Lung (tissue), 12 donors: ENCODE results near the gene PEAR1. TPM values are rescaled to one million over a fixed set of nuclear protein-coding genes. Genes with fewer than 3 reads are reported as not detected.

Experiments
- ATAC-seq: fragments of 200-7000 bp; cut with Tn5 transposase; one replicate; pipeline ENCODE4 v1.9.1; 2020; ENCODE audit warnings: moderate number of reproducible peaks; ENCODE audit not compliant: insufficient read depth, low FRiP score
- DNase-seq, 3 donors: peaks; one replicate each; pipeline ENCODE4 v3.0.0-alpha.2; 2013 to 2017
- H3K27ac ChIP-seq, 2 donors: one replicate each; pipeline ENCODE4 v1.5.1; 2013; ENCODE audit warnings: mild to moderate bottlenecking in 2 of 2, moderate library complexity in 2 of 2, control low read depth in 1 of 2, inconsistent platforms in 1 of 2, low read depth in 1 of 2, low read length in 1 of 2
- H3K27me3 ChIP-seq, 3 donors: one replicate each; pipeline ENCODE4 v1.5.1; 2013; ENCODE audit warnings: low read length in 2 of 3; ENCODE audit not compliant: control insufficient read depth in 3 of 3, insufficient read depth in 3 of 3
- H3K36me3 ChIP-seq, 4 donors: one replicate each; pipeline ENCODE4 v1.5.1; 2013; ENCODE audit warnings: low read length in 4 of 4, mild to moderate bottlenecking in 1 of 4, moderate library complexity in 1 of 4; ENCODE audit not compliant: control insufficient read depth in 4 of 4, insufficient read depth in 4 of 4
- H3K4me1 ChIP-seq, 5 donors: one replicate each; pipeline ENCODE4 v1.5.1; 2013; ENCODE audit warnings: low read length in 5 of 5, mild to moderate bottlenecking in 2 of 5, moderate library complexity in 1 of 5; ENCODE audit not compliant: control insufficient read depth in 5 of 5, insufficient read depth in 5 of 5
- H3K4me3 ChIP-seq: one replicate; pipeline ENCODE4 v1.5.1; 2013; ENCODE audit warnings: mild to moderate bottlenecking, control low read depth, moderate library complexity
- H3K9ac ChIP-seq, 2 donors: one replicate each; pipeline ENCODE4 v1.5.1; 2013; ENCODE audit warnings: low read length in 2 of 2, control low read depth in 1 of 2; ENCODE audit not compliant: insufficient read depth in 1 of 2
- H3K9me3 ChIP-seq, 4 donors: one replicate each; pipeline ENCODE4 v1.5.1; 2013; ENCODE audit warnings: low read length in 3 of 4, mild to moderate bottlenecking in 1 of 4, moderate library complexity in 1 of 4; ENCODE audit not compliant: control insufficient read depth in 4 of 4, insufficient read depth in 3 of 4
- WGBS, 2 donors: extraction: QIAGEN DNeasy Blood & Tissue Kit; methylation state at CpG; one replicate each; pipeline ENCODE4 v1.1.7; 2013; 5-methylcytosine and 5-hydroxymethylcytosine counted together
- polyA plus RNA-seq, 2 donors: library from polyadenylated mRNA; stranded (reverse); fragments of 200-250 nt; gene quantifications; one replicate each; pipeline ENCODE4 v1.2.1, GENCODE V29; 2013
- total RNA-seq, 2 donors: library from RNA; depleted of rRNA in 1 of 2; stranded (reverse); fragments of >200 nt in 1 of 2; gene quantifications; one replicate each; pipeline ENCODE4 v1.2.1, GENCODE V29; 2014 to 2021
- TF ChIP-seq, protein P1 (sequence below): IDR thresholded peaks from 2 replicates; pipeline ENCODE4 v1.5.1; 2012; ENCODE audit warnings: mild to moderate bottlenecking; ENCODE audit errors: control extremely low read depth, extremely low read depth
- donor health status: control.
- donor health status: control.
- donor health status: Bipolar disorder and iron deficiency.
- donor health status: healthy.
- donor health status: DM: yes; HTN: yes; CAD: no.

PEAR1 gene
- total and polyA plus RNA-seq, 4 donors = 7.6 to 15.3 (median 12.9) TPM

DNA sequence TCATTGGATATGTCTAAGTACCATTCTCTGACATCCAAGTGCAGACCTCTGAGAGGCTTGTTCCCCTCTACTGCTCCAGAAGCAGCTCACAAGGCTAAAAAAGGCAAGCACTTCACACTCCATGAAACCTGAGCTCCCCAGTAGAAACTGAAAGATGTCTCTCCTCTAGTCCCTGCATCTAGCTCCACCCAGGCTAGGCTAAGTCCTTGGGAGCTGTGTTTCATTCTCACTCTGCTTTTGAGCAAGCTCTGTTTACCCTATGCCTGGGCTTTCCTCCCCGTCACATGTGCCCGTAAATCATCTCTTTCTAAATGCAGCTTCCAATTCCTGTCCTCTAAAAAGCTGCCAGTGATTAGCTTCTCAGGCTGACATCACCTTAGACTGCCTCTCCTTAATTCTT, 65.9 kb downstream of the PEAR1 start:
- 62 to 70% methylated on average over 2 of the region's 2 CpGs for WGBS, 2 donors
- DNase-seq (peak in 1 of 3 donors; percentile 17), ATAC-seq (no peak)
- no peak overlapping the region for H3K4me3 ChIP-seq
- TF ChIP-seq, protein P1, sequence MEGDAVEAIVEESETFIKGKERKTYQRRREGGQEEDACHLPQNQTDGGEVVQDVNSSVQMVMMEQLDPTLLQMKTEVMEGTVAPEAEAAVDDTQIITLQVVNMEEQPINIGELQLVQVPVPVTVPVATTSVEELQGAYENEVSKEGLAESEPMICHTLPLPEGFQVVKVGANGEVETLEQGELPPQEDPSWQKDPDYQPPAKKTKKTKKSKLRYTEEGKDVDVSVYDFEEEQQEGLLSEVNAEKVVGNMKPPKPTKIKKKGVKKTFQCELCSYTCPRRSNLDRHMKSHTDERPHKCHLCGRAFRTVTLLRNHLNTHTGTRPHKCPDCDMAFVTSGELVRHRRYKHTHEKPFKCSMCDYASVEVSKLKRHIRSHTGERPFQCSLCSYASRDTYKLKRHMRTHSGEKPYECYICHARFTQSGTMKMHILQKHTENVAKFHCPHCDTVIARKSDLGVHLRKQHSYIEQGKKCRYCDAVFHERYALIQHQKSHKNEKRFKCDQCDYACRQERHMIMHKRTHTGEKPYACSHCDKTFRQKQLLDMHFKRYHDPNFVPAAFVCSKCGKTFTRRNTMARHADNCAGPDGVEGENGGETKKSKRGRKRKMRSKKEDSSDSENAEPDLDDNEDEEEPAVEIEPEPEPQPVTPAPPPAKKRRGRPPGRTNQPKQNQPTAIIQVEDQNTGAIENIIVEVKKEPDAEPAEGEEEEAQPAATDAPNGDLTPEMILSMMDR = no peak
- H3K9ac ChIP-seq = no peak overlapping the region
- H3K27ac ChIP-seq = no peak overlapping the region
- H3K9me3 ChIP-seq = no peaks in the 10 kb centered on the region
- peaks cover 0 to 2% (median 0%) of the 10 kb centered on the region in 5 donors for H3K4me1 ChIP-seq
- peaks cover 31 to 55% (median 43%) of the 10 kb centered on the region in 4 donors for H3K36me3 ChIP-seq
- no peaks in the 10 kb centered on the region for H3K27me3 ChIP-seq

DNA sequence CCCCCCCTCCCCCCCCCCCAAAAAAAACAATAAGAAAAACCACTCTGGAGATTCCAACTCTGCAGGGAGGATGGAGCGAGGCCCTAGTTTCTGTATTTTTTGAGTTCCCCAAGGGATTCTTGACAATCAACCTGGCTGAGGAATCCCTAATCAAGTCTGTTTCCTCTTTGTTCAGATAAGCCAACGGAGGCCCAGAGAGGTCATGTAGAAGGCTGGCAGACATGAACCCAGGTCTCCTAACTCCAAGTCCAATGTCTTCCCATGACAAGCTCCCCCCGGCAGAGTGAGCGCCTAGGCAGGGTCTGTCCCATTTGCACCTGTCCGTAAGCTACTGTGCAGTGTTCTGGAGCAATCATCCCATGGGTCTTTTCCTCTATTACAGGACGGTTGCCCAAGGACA, 66.4 kb downstream of the PEAR1 start:
- Histone ChIP-seq H3K36me3 (peaks cover 31 to 54% (median 41%) of the 10 kb centered on the region in 4 donors), H3K4me3 (no peak overlapping the region), H3K9me3 (no peaks in the 10 kb centered on the region), H3K27ac (no peak overlapping the region), H3K27me3 (no peaks in the 10 kb centered on the region), H3K9ac (no peak overlapping the region), H3K4me1 (peaks cover 0 to 2% (median 0%) of the 10 kb centered on the region in 5 donors)
- 86 to 88% methylated on average over 6 of the region's 6 CpGs for WGBS, 2 donors
- no peak for ATAC-seq
- TF ChIP-seq, protein P1 = no peak
- DNase-seq = no peak

DNA sequence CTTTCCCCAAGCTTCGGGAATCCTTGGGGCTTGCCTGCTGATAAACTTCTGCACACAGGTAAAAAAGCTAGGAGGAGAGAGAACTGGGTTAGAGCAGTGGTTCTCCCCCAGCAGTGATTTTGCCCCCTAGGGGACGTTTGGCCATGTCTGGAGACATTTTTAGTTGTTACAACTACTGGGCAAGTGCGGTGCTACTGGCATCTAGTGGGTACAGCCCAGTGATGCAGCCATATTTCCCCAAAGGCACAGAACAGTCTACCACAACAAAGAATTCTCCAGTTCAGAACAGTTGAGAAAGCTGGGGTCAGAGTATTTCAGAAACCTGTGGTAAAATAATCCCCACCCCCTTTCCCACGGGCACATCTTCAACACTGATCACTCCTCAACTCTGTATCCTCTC, 68.2 kb downstream of the PEAR1 start:
- DNase-seq (no peak), ATAC-seq (no peak)
- no peaks in the 10 kb centered on the region for H3K27me3 ChIP-seq
- peaks cover 24 to 39% (median 28%) of the 10 kb centered on the region in 4 donors for H3K36me3 ChIP-seq
- no peaks in the 10 kb centered on the region for H3K9me3 ChIP-seq
- no peak overlapping the region for H3K9ac ChIP-seq
- H3K4me3 ChIP-seq = no peak overlapping the region
- WGBS, 2 donors = 66 to 68% methylated on average over 4 of the region's 4 CpGs
- H3K27ac ChIP-seq = no peak overlapping the region
- TF ChIP-seq, protein P1 = no peak
- peaks cover 0 to 2% (median 0%) of the 10 kb centered on the region in 5 donors for H3K4me1 ChIP-seq

DNA sequence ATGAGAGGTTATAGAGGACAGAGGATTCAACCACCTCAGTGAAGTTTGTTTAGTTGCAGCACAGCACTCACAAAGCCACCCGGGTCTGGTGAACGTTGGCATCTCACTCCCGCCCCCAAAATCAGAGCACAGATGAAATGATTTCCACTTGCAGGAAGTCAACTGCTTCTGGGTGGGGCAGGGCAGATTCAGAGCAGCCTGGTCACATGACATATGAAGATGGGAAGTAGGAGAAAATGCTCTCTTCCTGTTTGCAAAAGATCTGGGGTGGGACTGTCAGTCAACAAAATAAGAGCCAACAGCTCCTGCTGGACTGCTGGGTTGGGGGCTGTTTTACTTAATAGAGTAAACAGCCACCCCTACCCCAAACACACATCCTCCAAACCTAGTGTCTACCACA, 70.1 kb downstream of the PEAR1 start:
- H3K36me3 ChIP-seq = peaks cover 16 to 33% (median 32%) of the 10 kb centered on the region in 4 donors
- peak overlapping the region in 1 of 2 donors; percentile 13 for H3K27ac ChIP-seq
- no peak overlapping the region for H3K4me3 ChIP-seq
- TF ChIP-seq, protein P1 = no peak
- H3K27me3 ChIP-seq = no peaks in the 10 kb centered on the region
- no peaks in the 10 kb centered on the region for H3K9me3 ChIP-seq
- ATAC-seq (no peak), DNase-seq (peak in 1 of 3 donors; percentile 19)
- H3K9ac ChIP-seq = no peak overlapping the region
- 14 to 39% methylated on average over 3 of the region's 3 CpGs for WGBS, 2 donors
- H3K4me1 ChIP-seq = no peaks in the 10 kb centered on the region
